C4-2B (cell line): Measurements from ENCODE around the gene CHCHD3.

ENCODE experiments used
- ZFX ChIP-seq: fragments of 450-650 bp; IDR thresholded peaks from 2 replicates; pipeline ENCODE4 v1.6.1; 2017
- TF ChIP-seq, protein P1 (sequence below): fragments of 450-650 bp; conservative IDR thresholded peaks from 2 replicates; pipeline ENCODE4 v1.5.1; 2017; ENCODE audit warnings: mild to moderate bottlenecking

DNA sequence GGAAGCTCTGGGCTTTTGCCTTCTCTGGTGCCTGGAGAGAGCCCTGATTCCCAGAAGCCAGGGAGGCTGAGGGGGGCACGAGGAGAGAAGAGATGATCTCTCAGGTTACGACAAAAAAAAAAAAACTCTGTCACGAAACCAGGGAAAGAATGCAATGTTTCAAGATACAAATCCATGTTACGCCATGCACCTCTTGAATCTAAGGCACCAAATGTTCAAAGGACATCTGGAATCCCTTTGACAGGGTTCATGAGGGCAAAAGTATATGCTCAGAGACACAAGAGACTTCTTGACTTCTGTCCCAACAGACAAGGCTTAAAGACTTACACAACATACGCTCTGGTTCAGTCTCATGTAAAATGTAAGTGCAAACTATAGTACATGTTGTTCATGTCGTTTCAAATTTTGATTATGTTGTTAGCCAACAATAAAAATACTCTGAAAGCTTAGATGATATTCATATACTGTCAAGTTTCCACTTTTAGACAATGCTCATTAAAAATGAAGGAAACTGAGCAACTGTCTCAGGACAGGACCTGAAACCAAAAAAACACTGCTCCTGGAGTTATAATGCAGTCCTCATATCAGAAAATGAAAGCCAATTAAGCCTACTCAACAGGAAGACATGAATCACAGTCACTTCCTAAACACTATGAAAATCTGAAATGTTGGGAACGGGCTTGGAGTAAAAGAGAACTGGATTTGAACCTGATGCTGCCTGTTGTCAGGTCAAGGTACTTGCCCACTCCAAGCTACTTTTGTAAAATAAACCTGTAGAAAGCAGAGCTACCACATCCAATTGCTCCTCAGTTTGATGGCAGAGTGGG is 72.3 kb downstream of the CHCHD3 start:
- TF ChIP-seq, protein P1, sequence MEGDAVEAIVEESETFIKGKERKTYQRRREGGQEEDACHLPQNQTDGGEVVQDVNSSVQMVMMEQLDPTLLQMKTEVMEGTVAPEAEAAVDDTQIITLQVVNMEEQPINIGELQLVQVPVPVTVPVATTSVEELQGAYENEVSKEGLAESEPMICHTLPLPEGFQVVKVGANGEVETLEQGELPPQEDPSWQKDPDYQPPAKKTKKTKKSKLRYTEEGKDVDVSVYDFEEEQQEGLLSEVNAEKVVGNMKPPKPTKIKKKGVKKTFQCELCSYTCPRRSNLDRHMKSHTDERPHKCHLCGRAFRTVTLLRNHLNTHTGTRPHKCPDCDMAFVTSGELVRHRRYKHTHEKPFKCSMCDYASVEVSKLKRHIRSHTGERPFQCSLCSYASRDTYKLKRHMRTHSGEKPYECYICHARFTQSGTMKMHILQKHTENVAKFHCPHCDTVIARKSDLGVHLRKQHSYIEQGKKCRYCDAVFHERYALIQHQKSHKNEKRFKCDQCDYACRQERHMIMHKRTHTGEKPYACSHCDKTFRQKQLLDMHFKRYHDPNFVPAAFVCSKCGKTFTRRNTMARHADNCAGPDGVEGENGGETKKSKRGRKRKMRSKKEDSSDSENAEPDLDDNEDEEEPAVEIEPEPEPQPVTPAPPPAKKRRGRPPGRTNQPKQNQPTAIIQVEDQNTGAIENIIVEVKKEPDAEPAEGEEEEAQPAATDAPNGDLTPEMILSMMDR, result no peak
- no peak for TF ChIP-seq ZFX
